ENCODE measurements around the gene SLC1A4. TPM values are rescaled to one million over a fixed set of nuclear protein-coding genes. Genes with fewer than 3 reads are reported as not detected.

SLC1A4 gene
- total and polyA plus RNA-seq, 10 of the 15 experiments (the other 5 are each of a cell fraction or from before 2014, with no cell fraction given) = 10.8 to 43.2 (median 27.7) TPM

GRCh38 chr2:65031341-65032018 is 42.3 kb downstream of the SLC1A4 start (continued):
- TF ChIP-seq E2F8 (IDR thresholded peaks at IDR 0.05; ENCODE audit: low read depth, partially characterized antibody) = no peak
- no peak for TF ChIP-seq BRCA1 (IDR thresholded peaks at IDR 0.05; ENCODE audit: low read depth, low read length)
- TF ChIP-seq RAD51 (IDR thresholded peaks at IDR 0.05) = no peak
- TF ChIP-seq ZSCAN29 (IDR thresholded peaks at IDR 0.05) = no peak
- no peak for TF ChIP-seq SREBF2 (IDR thresholded peaks at IDR 0.05; ENCODE audit: low read length)
- no peak for TF ChIP-seq PRDM15 (CRISPR knock-in tag; IDR thresholded peaks at IDR 0.05)
- no peak for TF ChIP-seq GATAD2B (conservative IDR thresholded peaks at IDR 0.05; ENCODE audit: low read depth)
- TF ChIP-seq SIN3A (IDR thresholded peaks at IDR 0.05; ENCODE audit: low read depth, low read length) = no peak
- no peak for TF ChIP-seq NKRF (conservative IDR thresholded peaks at IDR 0.05)
- TF ChIP-seq STAT3 (IDR thresholded peaks at IDR 0.05; ENCODE audit: low read depth, low read length) = no peak
- no peak for TF ChIP-seq EZH2 (IDR thresholded peaks at IDR 0.05; ENCODE audit: borderline replicate concordance, control insufficient read depth, low read depth, low read length)
- no peak for TF ChIP-seq BMI1 (IDR thresholded peaks at IDR 0.05; ENCODE audit: borderline replicate concordance)
- no peak for TF ChIP-seq RAD21 (IDR thresholded peaks at IDR 0.05; ENCODE audit: insufficient read depth, low read depth, low read length)
- TF ChIP-seq EP300 (IDR thresholded peaks at IDR 0.05; ENCODE audit: borderline replicate concordance in 1 of 2, control insufficient read depth in 1 of 2, low read depth in 2 of 2, low read length in 2 of 2) = no peak
- no peak for TF ChIP-seq ASH2L (IDR thresholded peaks at IDR 0.05; ENCODE audit: borderline replicate concordance, low read depth)
- TF ChIP-seq NRF1 (conservative IDR thresholded peaks at IDR 0.05; ENCODE audit: low read depth, low read length) = no peak
- TF ChIP-seq NFYB (IDR thresholded peaks at IDR 0.05; ENCODE audit: insufficient read depth, low read depth, low read length) = no peak

Measured in GM12878 (cell line).